MM.1S (cell line): ENCODE results near the gene PLXNA4.

Source experiments
- DNase-seq: peaks from one replicate; pipeline ENCODE4 v3.0.0-alpha.2; 2015
- H2AFZ ChIP-seq: fragments of 300-600 bp; sonication (generic); 2 replicates; pipeline ENCODE4 v1.6.0; 2016; ENCODE audit warnings: antibody characterized with exemption, low read length
- H3F3A ChIP-seq: fragments of 300-600 bp; sonication (generic); 2 replicates; pipeline ENCODE4 v1.6.1; 2016; ENCODE audit warnings: mild to moderate bottlenecking, antibody characterized with exemption, low read length, moderate library complexity, mixed read lengths; ENCODE audit not compliant: insufficient read depth
- H3K27ac ChIP-seq: fragments of 300-600 bp; sonication (generic); 2 replicates; pipeline ENCODE4 v1.5.1; 2016; ENCODE audit warnings: mild to moderate bottlenecking, low read length
- H3K27me3 ChIP-seq: fragments of 300-600 bp; sonication (generic); replicated peaks from 2 replicates; pipeline ENCODE4 v1.6.0; 2016; ENCODE audit warnings: low read length; ENCODE audit not compliant: insufficient read depth
- H3K36me3 ChIP-seq: fragments of 300-600 bp; sonication (generic); replicated peaks from 2 replicates; pipeline ENCODE4 v1.6.1; 2016; ENCODE audit warnings: mild to moderate bottlenecking, low read length, mixed read lengths; ENCODE audit not compliant: insufficient read depth
- H3K4me1 ChIP-seq: fragments of 300-600 bp; sonication (generic); 2 replicates; pipeline ENCODE4 v1.6.1; 2016; ENCODE audit warnings: low read length, mixed read lengths
- H3K4me2 ChIP-seq: fragments of 300-600 bp; sonication (generic); 2 replicates; pipeline ENCODE4 v1.6.0; 2016; ENCODE audit warnings: low read depth, low read length
- H3K4me3 ChIP-seq: fragments of 300-600 bp; sonication (generic); 2 replicates; pipeline ENCODE4 v1.5.1; 2016; ENCODE audit warnings: low read length, mixed read lengths
- H3K79me2 ChIP-seq: fragments of 300-600 bp; sonication (generic); 2 replicates; pipeline ENCODE4 v1.6.1; 2016; ENCODE audit warnings: mixed run types, low read length, mixed read lengths
- H3K9ac ChIP-seq: fragments of 300-600 bp; sonication (generic); 2 replicates; pipeline ENCODE4 v1.6.1; 2016; ENCODE audit warnings: low read length, mixed read lengths
- H3K9me2 ChIP-seq: fragments of 300-600 bp; sonication (generic); replicated peaks from 2 replicates; pipeline ENCODE4 v1.6.1; 2016; ENCODE audit warnings: mild to moderate bottlenecking, low read length, mixed read lengths; ENCODE audit not compliant: insufficient read depth
- H3K9me3 ChIP-seq: fragments of 300-600 bp; sonication (generic); replicated peaks from 2 replicates; pipeline ENCODE4 v1.6.1; 2016; ENCODE audit warnings: mild to moderate bottlenecking, low read length, mixed read lengths; ENCODE audit not compliant: insufficient read depth
- H4K20me1 ChIP-seq: fragments of 300-600 bp; sonication (generic); 2 replicates; pipeline ENCODE4 v1.6.1; 2016; ENCODE audit warnings: mild to moderate bottlenecking, low read length, moderate library complexity, mixed read lengths; ENCODE audit not compliant: insufficient read depth
- EZH2 ChIP-seq: fragments of 300-600 bp; sonication (generic); optimal IDR thresholded peaks from 2 replicates; pipeline ENCODE3; 2017; ENCODE audit warnings: low read depth, mild to moderate bottlenecking, antibody characterized with exemption, low read length, mixed read lengths
- EZH2phosphoT487 ChIP-seq: fragments of 300-600 bp; sonication (generic); IDR thresholded peaks from 2 replicates; pipeline ENCODE4 v1.6.1; 2018; ENCODE audit warnings: antibody characterized with exemption, low read length
- TF ChIP-seq, protein P1 (sequence below): fragments of 300-600 bp; sonication (generic); IDR thresholded peaks from 2 replicates; pipeline ENCODE4 v1.5.1; 2016; ENCODE audit warnings: antibody characterized with exemption, low read length, mixed read lengths

The PLXNA4 gene

GRCh38 chr7:132083126-132083525 lies 493.1 kb downstream of the PLXNA4 start:
- Histone ChIP-seq H3K9me3 (no peaks in the 10 kb centered on the region), H3K79me2 (no peaks in the 10 kb centered on the region), H3K36me3 (no peaks in the 10 kb centered on the region), H3K9ac (no peak overlapping the region), H3K4me2 (no peak overlapping the region), H3K9me2 (no peaks in the 10 kb centered on the region), H4K20me1 (no peaks in the 10 kb centered on the region), H3K27ac (no peak overlapping the region), H3K27me3 (no peaks in the 10 kb centered on the region), H3K4me1 (peaks cover 15% of the 10 kb centered on the region), H3K4me3 (no peak overlapping the region), H2AFZ (no peak overlapping the region), H3F3A (peaks cover 17% of the 10 kb centered on the region)
- no peak for DNase-seq
- TF ChIP-seq EZH2 (no peak), EZH2phosphoT487 (no peak)
- TF ChIP-seq, protein P1, sequence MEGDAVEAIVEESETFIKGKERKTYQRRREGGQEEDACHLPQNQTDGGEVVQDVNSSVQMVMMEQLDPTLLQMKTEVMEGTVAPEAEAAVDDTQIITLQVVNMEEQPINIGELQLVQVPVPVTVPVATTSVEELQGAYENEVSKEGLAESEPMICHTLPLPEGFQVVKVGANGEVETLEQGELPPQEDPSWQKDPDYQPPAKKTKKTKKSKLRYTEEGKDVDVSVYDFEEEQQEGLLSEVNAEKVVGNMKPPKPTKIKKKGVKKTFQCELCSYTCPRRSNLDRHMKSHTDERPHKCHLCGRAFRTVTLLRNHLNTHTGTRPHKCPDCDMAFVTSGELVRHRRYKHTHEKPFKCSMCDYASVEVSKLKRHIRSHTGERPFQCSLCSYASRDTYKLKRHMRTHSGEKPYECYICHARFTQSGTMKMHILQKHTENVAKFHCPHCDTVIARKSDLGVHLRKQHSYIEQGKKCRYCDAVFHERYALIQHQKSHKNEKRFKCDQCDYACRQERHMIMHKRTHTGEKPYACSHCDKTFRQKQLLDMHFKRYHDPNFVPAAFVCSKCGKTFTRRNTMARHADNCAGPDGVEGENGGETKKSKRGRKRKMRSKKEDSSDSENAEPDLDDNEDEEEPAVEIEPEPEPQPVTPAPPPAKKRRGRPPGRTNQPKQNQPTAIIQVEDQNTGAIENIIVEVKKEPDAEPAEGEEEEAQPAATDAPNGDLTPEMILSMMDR, result no peak

- Histone ChIP-seq H3F3A (peaks cover 23% of the 10 kb centered on the region), H3K4me2 (no peak overlapping the region), H3K9me2 (no peaks in the 10 kb centered on the region), H3K27ac (no peak overlapping the region), H4K20me1 (no peaks in the 10 kb centered on the region), H3K36me3 (no peaks in the 10 kb centered on the region), H3K9ac (no peak overlapping the region), H3K9me3 (no peaks in the 10 kb centered on the region), H3K79me2 (no peaks in the 10 kb centered on the region), H3K4me3 (no peak overlapping the region), H2AFZ (no peak overlapping the region), H3K4me1 (peaks cover 23% of the 10 kb centered on the region), H3K27me3 (no peaks in the 10 kb centered on the region)
- no peak for TF ChIP-seq EZH2
- TF ChIP-seq, protein P1, result no peak
- TF ChIP-seq EZH2phosphoT487, result no peak
- no peak for DNase-seq
Observed at GRCh38 chr7:132082394-132082793, 493.9 kb downstream of the PLXNA4 start.

GRCh38 chr7:132081686-132082085 lies 494.6 kb downstream of the PLXNA4 start:
- no peak overlapping the region for H3K9ac ChIP-seq
- TF ChIP-seq EZH2phosphoT487 (no peak), EZH2 (no peak)
- TF ChIP-seq, protein P1, result no peak
- no peak for DNase-seq
- H3K4me2 ChIP-seq, result no peak overlapping the region
- H3K36me3 ChIP-seq, result no peaks in the 10 kb centered on the region
- peaks cover 26% of the 10 kb centered on the region for H3K4me1 ChIP-seq
- no peaks in the 10 kb centered on the region for H3K9me2 ChIP-seq
- no peaks in the 10 kb centered on the region for H3K27me3 ChIP-seq
- H2AFZ ChIP-seq, result no peak overlapping the region
- H3F3A ChIP-seq, result peaks cover 23% of the 10 kb centered on the region
- H3K79me2 ChIP-seq, result no peaks in the 10 kb centered on the region
- no peaks in the 10 kb centered on the region for H3K9me3 ChIP-seq
- H3K27ac ChIP-seq, result no peak overlapping the region
- no peak overlapping the region for H3K4me3 ChIP-seq
- no peaks in the 10 kb centered on the region for H4K20me1 ChIP-seq
